ENCODE data around the gene COL18A1. TPM values are rescaled to one million over a fixed set of nuclear protein-coding genes. Genes with fewer than 3 reads are reported as not detected.

The COL18A1 gene
- total and polyA plus RNA-seq, 2 of the 8 experiments (the other 6 are each of a cell fraction or from before 2014, with no cell fraction given): 145 to 201 TPM

DNA sequence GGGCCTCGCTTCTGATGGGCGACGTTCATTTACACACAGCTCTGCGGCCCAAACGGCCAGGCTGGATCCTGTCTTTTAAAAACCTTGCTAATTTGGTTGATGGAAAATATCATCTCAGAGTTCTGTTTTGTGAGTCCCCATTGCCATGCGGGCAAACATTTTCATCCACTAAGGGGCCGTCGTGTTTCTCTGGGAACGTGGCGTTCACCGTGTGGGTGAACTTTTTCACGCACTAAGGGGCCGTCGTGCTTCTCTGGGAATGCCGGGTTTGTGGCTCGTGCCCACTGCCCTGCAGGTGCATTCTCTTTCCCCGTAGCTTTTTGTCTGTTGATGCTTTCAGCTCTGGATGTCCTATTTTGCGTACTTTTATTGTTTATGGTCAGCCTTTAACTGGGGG lies 6.8 kb downstream of the COL18A1 start (continued):
- no peak for TF ChIP-seq TCF12 (IDR thresholded peaks at IDR 0.05; ENCODE audit: low read depth, low read length)
- no peak for TF ChIP-seq POLR2AphosphoS5 (IDR thresholded peaks at IDR 0.05; ENCODE audit: low read depth, low read length)

Measured in H1 (cell line).